ENCODE measurements around the gene THOC7.

THOC7 gene

DNA sequence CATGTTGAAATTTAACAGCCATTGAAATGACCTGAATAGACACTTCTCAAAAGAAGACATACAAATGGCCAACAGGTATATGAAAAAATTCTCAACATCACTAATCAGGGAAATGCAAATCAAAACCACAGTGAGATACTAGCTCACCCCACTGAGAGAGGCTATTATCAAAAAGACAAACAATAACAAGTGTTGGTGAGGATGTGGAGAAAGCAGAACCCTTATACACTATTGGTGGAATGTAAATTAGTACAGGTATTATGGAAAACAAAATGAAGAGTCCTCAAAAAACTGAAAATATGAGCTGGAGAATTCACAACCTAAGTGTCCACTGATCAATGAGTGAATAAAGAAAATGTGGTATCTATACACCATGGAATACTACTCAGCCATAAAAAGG, 21.5 kb downstream of the THOC7 start:
- DNase-seq (ENCODE audit: low spot score) = no peak

DNA sequence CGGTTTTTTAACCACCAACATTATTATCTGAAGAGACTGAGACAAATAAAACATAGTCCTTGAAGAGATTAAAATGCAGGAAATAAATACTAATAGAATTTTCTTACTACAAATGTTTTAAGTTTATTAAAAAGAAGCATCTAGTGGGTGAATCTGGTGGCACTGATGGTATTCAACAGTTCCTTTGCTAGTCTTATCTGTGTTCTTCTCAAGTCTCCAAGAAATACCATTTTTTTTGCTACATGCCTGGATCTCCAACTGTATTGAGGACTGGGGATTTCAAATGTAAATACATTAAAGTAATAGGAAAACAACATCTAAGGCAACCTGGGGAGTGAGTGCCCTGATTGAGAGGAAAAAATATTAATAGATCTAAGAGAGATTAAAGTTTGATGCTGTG, 21.9 kb downstream of the THOC7 start:
- no peak for DNase-seq (ENCODE audit: low spot score)

DNA sequence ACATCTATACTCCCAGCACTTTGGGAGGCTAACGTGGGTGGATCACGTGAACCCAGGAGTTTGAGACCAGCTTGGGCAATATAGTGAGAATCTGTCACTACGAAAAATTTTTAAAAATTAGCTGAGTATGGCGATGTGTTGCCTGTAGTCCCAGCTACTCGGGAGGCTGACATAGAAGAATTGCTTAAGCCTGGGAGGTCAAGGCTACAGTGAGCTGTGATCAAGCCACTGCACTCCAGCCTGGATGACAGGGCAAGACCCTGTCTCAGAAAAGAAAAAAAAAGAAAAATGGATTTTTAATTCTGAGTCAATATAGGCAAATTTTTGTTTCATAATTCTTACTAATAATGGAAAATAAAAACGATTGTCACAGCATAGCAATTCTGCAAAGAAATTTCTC, 31.2 kb downstream of the THOC7 start:
- DNase-seq (ENCODE audit: low spot score) = no peak

DNA sequence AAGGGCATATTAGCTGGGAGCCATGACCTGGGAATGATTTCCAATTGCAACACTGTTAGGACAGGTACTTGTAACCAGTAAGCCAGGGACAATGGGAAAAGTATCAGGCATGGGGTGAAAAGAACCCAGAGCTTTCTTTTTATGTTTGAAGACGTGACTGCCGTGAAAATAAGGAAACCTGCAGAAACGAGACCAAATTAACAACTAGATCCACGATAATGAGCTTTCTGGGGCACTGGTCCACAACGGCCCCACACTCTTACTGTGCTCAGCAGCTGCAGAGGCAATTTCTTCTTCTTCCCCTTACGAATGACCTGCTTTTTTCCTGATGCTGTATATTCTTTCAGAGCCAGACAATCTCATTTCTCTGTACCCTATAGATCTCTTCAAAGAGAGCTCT, 33.1 kb downstream of the THOC7 start:
- no peak for DNase-seq (ENCODE audit: low spot score)

DNA sequence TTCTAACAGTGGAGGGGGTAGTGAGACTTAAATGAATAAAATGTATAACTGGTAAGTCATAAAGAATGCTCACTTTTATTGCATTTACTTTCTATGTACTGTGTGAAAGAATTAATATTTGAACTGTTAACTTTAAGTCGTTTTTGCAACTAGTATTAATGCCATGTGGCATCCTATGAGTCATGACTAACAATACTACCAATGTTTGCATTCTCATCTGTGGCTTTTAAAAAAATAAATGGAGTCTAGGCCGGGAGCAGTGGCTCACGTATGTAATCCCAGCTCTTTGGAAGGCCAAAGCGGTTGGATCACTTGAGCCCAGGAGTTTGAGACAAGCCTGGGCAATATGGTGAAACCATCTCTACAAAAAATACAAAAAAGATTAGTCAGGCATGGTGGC, 39.3 kb downstream of the THOC7 start:
- peak; percentile 24 for DNase-seq (ENCODE audit: low spot score)

DNA sequence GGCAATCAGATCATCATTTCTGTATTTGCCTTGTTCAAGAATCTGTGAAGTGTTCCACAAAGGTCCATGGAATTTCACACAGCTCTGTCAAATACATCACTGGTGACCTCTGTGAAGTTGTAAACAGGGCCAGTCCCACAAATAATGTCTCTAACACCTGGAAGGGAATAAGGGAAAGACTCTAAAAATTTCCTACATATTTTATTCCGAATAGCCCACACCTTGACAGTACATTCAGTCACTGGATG, 44.5 kb downstream of the THOC7 start, which contains the start of gene C3orf49:
Gene C3orf49, plus strand, starts transcription at position 149 of the 248 bp plus-strand sequence. CDS start 173 bp downstream, outside the sequence.
- no peak for DNase-seq (ENCODE audit: low spot score)

DNA sequence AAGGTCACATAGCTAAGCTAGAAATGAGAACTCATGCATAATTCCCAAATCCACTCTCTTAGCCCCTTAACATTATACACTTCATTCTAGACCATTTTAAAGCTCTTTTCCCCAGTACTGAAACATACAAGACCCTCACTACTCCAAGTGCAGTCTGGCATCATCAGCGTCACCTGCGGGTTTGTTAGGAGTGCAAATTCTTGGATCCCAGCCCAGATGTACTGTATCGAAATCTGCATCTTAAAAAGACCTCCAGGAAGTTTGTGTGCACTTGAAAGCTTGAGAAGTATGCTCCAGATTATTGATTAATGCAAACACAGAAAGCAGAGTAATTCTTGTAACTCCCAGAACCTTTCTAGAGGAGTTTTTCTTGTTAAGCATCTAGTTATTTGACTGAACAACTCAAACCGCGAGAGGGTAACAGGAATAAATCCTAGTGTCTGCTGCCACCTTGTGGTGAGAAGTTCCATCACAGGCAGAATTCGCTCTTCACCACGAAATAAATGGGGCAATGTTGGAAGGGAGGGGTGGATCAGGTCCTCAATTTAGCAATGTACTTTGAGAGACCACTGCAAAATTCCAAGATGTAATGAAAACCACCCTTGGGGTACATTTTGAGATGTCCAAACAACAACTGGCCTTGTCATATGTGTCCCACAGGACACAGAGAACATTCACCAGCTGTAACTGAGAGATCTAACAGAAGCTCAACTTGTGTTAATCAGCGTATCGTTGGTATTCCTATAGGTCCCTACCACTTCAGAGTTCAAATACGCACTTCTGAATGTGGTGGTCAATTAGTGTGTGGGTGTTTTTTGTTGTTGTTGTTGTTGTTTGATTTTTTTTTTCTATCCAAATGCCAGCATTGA, 45.1 kb downstream of the THOC7 start:
- DNase-seq (ENCODE audit: low spot score) = peak; percentile 24

DNA sequence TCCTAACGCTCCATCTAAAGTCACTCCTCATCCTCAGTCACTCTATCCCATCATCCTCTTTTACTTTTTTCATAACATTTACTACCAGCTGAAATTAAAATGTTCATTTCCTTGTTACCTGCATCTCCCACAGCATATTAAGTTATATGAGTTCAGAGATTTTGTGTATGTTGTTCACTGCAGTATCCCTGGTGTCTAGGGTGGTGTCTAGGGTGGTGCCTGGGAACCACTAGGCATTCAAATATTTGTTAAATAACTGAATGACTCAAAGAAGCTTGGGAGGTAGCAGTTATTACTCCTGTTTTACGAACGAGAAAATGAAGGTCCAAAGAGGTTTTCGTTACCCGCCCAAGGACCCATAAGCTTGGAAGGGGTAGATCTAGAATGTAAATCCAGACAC, 46.4 kb downstream of the THOC7 start:
- no peak for DNase-seq (ENCODE audit: low spot score)

DNA sequence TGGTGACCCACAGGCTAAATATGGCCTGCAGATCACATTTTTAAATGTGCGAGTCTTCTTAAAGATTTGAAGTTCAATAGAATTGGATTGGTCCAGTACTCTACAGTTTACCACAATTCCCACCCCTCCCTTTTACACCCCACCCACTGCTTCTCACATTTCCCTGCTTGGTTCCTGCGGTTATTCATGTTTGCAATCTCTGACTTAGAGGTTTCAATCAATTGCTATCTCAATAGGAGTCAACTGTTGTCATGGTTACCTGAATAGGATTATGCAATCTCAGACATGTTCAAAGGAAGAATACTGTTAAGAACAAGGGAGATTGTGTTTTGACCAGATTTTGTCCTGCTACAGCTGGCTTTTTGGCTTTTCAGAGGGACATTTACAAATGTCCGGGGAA, 49.4 kb downstream of the THOC7 start:
- no peak for DNase-seq (ENCODE audit: low spot score)

DNA sequence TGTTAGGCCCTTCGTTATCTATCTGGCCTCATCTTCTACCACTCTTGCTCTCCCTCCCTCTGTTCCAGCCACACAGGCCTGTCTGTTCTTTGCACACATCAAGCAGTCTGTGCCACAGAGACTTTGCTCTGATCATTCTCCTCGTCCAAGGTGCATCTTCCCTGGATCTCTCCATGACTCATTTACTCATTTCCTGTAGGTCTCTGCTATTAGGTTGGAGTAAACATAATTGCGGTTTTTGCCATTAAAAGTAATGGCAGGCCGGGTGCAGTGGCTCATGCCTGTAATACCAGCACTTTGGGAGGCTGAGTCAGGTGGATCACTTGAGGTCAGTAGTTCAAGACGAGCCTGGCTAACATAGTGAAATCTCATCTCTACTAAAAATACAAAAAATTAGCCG, 54.0 kb downstream of the THOC7 start:
- no peak for DNase-seq (ENCODE audit: low spot score)

DNA sequence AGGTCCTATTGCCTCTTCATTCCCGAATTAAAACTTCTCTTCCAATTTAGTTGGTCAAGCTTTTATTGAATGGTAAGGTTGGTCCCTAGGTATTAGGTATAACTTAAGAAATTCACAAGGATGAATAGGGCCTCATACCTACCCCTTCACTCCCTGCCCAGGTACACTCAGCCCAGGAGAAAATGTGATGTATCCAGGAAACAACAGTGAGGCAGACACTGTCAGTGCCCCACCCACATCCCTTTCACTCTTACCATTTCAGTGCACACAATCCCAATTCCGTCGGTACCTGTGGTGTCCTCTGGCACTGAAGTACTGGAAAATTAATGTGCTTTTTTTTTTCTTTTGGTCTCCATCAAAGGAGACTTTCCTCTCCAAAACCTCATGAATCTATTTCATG, 55.0 kb downstream of the THOC7 start:
- no peak for DNase-seq (ENCODE audit: low spot score)

DNA sequence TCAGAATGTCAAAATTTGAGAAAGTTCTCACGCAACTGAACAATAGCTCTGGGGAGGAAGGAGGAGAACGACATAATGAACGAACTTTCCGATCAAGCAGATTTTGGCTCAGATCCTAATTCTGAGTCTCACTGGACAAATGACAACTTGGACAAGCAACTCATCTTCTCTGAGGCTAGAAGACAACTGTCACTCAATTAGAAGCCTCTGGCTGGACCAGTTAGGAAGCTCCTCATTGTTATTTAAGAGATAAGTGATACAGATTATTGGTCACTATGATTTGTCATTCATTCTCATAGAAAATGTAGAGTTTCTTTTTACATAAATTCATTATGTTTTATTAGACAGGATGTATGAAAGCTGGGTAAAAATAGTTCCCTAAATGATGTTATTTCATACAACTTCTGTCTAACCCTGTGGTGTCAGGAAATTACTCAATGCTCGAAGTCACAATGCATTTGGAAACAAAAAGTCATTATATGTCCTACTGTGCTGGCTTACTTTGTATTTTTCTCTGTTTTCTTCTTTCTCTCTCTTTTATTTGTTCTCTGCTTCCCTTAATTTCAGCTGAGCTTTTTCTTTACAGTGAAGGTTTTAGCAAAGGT, 55.5 kb downstream of the THOC7 start:
- DNase-seq (ENCODE audit: low spot score) = no peak

DNA sequence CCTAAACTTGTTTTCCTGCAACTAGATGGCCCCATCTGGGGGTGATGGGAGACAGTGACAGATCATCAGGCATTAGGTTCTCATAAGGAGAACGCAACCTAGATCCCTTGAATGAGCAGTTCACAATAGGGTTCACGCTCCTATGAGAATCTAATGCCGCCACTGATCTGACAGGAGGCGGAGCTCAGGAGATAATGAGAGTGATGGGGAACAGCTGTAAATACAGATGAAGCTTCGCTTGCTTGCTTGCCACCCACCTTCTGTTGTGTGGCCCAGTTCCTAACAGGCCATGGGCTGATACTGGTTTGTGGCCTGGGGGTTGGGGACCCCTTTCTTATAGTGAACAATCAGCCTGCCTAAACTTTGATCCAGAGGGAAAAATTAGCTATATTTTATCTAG, 59.7 kb downstream of the THOC7 start:
- DNase-seq (ENCODE audit: low spot score) = no peak

DNA sequence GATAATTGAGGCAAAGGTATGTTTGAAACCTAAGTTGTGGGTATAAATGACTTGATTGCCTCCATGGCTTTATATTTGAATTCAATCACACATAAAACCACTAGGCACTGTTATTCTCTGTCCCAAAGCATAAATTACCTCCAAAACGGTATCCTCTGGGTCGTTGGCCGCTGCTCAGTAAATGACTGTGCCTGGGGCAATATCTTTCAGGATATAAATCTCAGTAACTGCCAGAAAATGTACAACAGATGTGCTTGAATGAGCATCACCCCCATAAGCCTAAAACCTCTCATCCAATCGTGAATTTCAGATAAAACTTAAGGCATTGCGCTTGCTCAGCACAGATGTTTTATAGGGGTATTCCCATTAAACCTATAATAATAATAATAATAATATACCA, 63.5 kb downstream of the THOC7 start:
- DNase-seq (ENCODE audit: low spot score) = no peak

DNA sequence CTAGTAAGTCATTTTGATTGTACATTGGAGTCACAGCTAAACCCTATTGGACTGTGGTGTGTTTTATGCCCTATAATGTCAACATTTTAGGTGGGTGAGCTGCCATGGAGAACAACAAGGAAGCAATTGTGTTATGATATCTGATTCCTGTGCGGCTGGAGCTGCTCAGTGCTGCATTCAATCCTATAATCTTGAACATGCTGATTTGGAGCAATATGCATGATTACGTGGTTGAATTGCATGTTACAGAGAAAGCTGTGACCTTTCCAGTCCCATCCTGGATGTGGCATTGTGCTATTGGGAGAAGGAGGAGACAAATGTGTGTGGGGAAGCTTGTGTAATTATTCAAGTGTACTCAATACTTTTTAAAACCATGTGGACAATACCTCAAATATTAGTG, 64.7 kb downstream of the THOC7 start:
- DNase-seq (ENCODE audit: low spot score) = no peak

DNA sequence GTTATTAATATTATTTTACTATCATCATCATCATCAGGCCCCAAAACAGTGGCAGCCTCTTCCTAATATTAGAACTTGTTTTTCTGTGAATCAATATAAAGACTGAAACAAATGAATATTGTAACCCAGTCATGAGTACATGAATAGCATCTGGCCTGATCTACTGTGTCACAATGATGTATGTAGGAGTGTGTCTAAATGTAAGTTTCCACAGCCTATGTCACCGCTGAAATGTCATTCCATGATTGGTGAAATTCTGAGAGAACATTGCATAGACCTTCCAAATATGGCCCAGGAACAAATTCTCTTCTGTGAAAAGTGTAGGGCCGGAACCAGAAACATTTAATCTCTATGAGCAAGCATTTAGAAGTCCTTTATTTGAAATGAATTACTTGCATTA, 65.1 kb downstream of the THOC7 start:
- DNase-seq (ENCODE audit: low spot score) = no peak

DNA sequence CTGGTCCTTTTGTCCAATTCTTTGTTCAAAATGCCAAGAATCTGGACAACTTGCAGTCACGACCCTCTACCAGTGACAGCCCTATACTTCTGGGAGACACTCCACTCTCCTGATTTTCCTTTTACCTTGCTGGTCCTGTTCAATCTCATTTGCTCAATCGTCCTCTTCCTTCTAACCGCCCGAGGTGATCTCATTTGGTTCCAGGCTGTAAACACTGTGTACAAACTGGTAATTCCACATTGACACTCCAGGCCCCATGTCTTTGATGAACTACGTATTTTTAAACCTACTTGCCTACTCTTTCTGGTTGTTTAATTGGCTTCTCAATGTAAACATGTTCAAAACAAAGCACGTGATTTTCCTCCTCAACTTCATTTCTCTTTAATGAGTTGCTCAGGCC, 68.2 kb downstream of the THOC7 start:
- DNase-seq (ENCODE audit: low spot score) = no peak

DNA sequence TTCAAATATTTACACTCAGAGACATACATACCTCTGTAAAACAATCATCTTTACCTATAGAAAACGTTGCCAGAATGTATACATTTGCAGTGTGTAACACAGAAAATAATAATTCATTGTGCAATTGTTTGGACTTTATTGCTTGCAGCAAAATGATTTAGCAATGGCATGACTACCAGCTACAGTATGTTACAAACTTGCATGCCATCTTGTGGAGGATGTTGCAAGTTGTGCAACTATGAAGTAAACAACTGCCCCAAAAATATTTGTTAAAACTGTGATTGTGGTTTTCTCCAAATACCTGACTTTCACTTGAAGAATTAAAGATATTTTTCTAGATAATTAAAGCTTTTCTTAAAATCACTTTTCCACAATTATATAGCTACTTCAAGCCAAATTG, 71.6 kb downstream of the THOC7 start:
- DNase-seq (ENCODE audit: low spot score) = peak; percentile 12
